ENCODE measurements around the gene USF1. TPM values are rescaled to one million over a fixed set of nuclear protein-coding genes. Genes with fewer than 3 reads are reported as not detected.
"Not testable (repeated sequence)": the region's sequence is repeated elsewhere in the genome, so short reads cannot be mapped to it uniquely, and the experiment has no call there.

The USF1 gene
- total RNA-seq, 1 experiment from 2014 or later, result 57.9 TPM

GRCh38 chr1:161022432-161022831 is 23.3 kb downstream of the USF1 start:
- H3K27ac ChIP-seq (ENCODE audit: low read depth, low read length, poor library complexity, severe bottlenecking); intact Hi-C loops (cut with micrococcal nuclease; ENCODE audit: unreplicated experiment); H3K4me1 ChIP-seq (ENCODE audit: insufficient read depth, low read length, poor library complexity, severe bottlenecking); H3K4me3 ChIP-seq (ENCODE audit: low read depth, low read length, poor library complexity, severe bottlenecking); DNase-seq (ENCODE audit: low spot score); CTCF ChIA-PET; POLR2A ChIA-PET (ENCODE audit: low non-redundant PET); BruUV-seq (replicated peaks); H3K27me3 ChIP-seq (replicated peaks; ENCODE audit: insufficient read depth, low read depth, low read length, poor library complexity); H3K9me3 ChIP-seq (ENCODE audit: low read depth, low read length, poor library complexity, severe bottlenecking); H3K36me3 ChIP-seq (ENCODE audit: insufficient read depth, low read length, poor library complexity, severe bottlenecking): not testable (repeated sequence)

- no TSS peak for BruUV-seq (replicated peaks)
- peak overlapping the region; percentile 60 for H3K4me3 ChIP-seq (ENCODE audit: low read depth, low read length, poor library complexity, severe bottlenecking)
- no peak for DNase-seq (ENCODE audit: low spot score)
- H3K27me3 ChIP-seq (replicated peaks; ENCODE audit: insufficient read depth, low read depth, low read length, poor library complexity), result peaks cover 9% of the 10 kb centered on the region
- H3K36me3 ChIP-seq (ENCODE audit: insufficient read depth, low read length, poor library complexity, severe bottlenecking), result no peaks in the 10 kb centered on the region
- intact Hi-C loops (cut with micrococcal nuclease; ENCODE audit: unreplicated experiment), result no loop called here
- CTCF ChIA-PET, result interaction anchor here (0.6 kb wide), 1 partner anchor 36 kb away, joined by 4 read pairs; no protein-coding TSS in a partner anchor
- POLR2A ChIA-PET (ENCODE audit: low non-redundant PET), result no interaction called here
- no peak for TF ChIP-seq CTCF (conservative IDR thresholded peaks at IDR 0.05; ENCODE audit: low read depth, low read length)
- TF ChIP-seq EZH2 (IDR thresholded peaks at IDR 0.05; ENCODE audit: borderline replicate concordance, low read depth, low read length, poor library complexity, severe bottlenecking), result no peak
- H3K4me1 ChIP-seq (ENCODE audit: insufficient read depth, low read length, poor library complexity, severe bottlenecking), result peaks cover 9% of the 10 kb centered on the region
- H3K9me3 ChIP-seq (ENCODE audit: low read depth, low read length, poor library complexity, severe bottlenecking), result no peaks in the 10 kb centered on the region
- no peak overlapping the region for H3K27ac ChIP-seq (ENCODE audit: low read depth, low read length, poor library complexity, severe bottlenecking)
These were observed 23.8 kb downstream of the USF1 start for GRCh38 chr1:161021970-161022353.

DNA sequence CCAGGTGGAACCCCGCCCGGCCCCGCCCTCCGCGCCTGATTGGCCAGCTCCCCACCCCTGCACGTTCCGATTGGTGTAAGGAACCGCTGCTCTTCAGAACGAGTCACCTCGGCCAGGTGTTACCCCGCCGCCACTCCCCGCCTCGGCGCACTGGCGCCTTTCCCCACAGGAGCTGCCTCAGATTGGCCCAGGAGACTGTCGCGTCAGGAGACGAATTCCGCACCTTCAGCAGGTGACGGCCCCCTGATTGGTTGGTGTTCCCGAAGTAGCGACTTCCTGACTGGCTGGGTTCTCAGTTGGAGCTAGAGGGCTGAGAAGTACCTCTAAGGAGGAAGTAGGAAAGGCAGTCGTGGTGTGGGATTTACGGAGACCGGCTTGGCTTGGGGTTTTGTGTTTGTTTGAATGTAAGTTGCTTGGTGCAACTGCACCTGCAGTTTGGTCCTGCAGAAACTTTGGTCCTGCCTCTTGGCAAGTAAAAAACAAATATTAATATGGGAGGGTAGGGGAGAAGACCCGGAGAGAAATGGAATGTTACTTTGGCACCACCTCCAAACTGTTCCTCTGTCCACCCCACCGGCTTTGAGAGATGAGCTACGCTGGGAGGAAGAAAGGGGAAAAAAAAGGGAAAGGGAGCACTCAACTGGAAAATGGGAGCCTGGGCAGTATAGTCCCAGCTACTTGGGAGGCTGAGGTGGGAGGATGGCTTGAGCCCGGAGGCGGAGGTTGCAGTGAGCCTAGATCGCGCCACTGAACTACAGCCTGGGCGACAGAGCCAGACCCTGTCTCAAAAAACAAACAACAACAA is 24.4 kb downstream of the USF1 start:
- TF ChIP-seq EZH2 (IDR thresholded peaks at IDR 0.05; ENCODE audit: borderline replicate concordance, low read depth, low read length, poor library complexity, severe bottlenecking) (no peak), CTCF (conservative IDR thresholded peaks at IDR 0.05; ENCODE audit: low read depth, low read length) (no peak)

More for the DNA sequence above, 24.4 kb downstream of the USF1 start:
- H3K27me3 ChIP-seq (replicated peaks; ENCODE audit: insufficient read depth, low read depth, low read length, poor library complexity), result peaks cover 9% of the 10 kb centered on the region
- ChIA-PET CTCF (interaction anchor here (0.6 to 0.9 kb wide), 3 partner anchors 31 to 46 kb away, joined by 4 to 9 read pairs (median 4); no protein-coding TSS in a partner anchor), POLR2A (ENCODE audit: low non-redundant PET) (interaction anchor here (0.6 kb wide), 1 partner anchor 111 kb away, joined by 4 read pairs; no protein-coding TSS in a partner anchor)
- H3K9me3 ChIP-seq (ENCODE audit: low read depth, low read length, poor library complexity, severe bottlenecking), result no peaks in the 10 kb centered on the region
- H3K36me3 ChIP-seq (ENCODE audit: insufficient read depth, low read length, poor library complexity, severe bottlenecking), result no peaks in the 10 kb centered on the region
- DNase-seq (ENCODE audit: low spot score), result peak; percentile 73
- BruUV-seq (replicated peaks), result no TSS peak
- peak overlapping the region; percentile 60 for H3K4me3 ChIP-seq (ENCODE audit: low read depth, low read length, poor library complexity, severe bottlenecking)
- peaks cover 9% of the 10 kb centered on the region for H3K4me1 ChIP-seq (ENCODE audit: insufficient read depth, low read length, poor library complexity, severe bottlenecking)
- no peak overlapping the region for H3K27ac ChIP-seq (ENCODE audit: low read depth, low read length, poor library complexity, severe bottlenecking)
- intact Hi-C loops (cut with micrococcal nuclease; ENCODE audit: unreplicated experiment), result no loop called here
